ENCODE measurements around the gene SIKE1. TPM values are rescaled to one million over a fixed set of nuclear protein-coding genes. Genes with fewer than 3 reads are reported as not detected.

SIKE1 gene
- total RNA-seq, 1 experiment from 2014 or later, result 104 TPM

DNA sequence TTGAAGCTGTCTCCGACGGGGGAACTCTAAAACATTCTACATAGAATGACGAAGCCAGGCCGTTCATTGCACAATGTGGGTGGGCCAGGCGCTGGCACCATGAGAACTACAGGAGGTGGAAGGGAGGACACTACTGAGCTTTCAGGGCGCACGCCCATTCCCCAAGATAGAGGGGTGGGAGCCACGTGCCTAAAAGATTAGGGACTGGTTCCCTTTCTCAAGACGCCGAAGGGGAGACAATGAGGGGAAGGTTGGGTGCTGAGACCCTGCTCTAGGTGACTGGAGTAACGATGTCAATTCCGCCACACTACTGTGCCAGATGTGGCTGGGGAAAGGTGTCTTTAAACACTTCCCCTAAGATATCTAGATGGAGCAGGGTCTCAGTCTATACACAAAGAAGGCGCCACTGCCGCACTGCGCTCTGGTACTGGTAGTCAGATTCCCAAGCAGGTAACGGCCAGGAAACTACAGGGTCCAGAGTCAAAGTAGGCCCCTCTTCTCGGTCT is 23.5 kb downstream of the SIKE1 start:
- ATAC-seq, result no peak
- no peak overlapping the region for H2AFZ ChIP-seq (ENCODE audit: low read length)
- peak; percentile 37 for DNase-seq

DNA sequence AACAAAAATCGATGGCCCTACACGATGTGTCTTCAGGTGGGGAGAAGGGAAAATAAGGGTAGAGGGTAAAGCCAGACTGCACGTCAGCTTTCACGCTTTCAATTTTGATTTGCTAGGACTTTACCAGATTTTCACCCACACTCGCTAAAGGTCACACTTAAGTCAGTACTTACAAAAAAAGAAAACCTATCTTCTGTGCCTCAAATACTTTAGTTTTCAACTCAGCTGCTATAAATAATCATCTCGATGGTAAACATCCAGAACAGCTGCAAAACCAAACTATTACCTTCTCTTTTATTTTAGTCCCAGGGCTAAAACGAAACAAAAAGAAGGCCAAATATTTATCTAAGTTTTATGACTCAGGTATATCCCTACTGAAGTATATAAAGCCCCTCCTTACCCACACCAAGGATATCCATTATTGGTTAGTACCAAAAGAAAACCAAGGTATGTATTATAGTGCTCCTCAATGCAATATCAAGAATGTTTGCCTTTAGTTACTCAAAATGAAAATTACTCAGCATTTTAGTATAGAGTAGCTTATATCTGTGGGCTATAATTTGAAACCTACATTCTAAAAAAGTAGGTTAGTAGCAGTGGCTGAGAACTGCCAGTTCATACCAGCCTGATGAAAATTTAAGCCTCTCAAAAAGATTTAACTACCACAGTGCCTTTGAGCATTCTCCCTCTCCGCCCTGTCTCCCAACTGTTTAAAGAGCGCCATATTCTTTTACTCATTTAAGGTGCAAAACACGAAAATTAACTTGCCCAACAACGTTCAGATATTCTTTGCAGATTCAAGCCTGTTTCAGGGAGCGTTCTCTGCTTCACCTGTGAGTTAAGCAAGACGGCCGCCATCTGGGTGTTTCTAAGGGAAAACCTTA is 24.2 kb downstream of the SIKE1 start:
- Histone ChIP-seq H3K9me3 (ENCODE audit: low read length) (no peaks in the 10 kb centered on the region), H3F3A (ENCODE audit: low read length, unreplicated experiment) (no peaks in the 10 kb centered on the region), H3K9ac (ENCODE audit: low read length) (peak overlapping the region; percentile 99), H4K20me1 (ENCODE audit: low read length) (peaks cover 60% of the 10 kb centered on the region), H3K4me1 (ENCODE audit: insufficient read depth, low read length) (peaks cover 24% of the 10 kb centered on the region), H3K27me3 (ENCODE audit: low read length) (no peaks in the 10 kb centered on the region), H2AFZ (ENCODE audit: low read length) (no peak overlapping the region), H3K79me2 (ENCODE audit: low read length) (peaks cover 66% of the 10 kb centered on the region), H3K4me3 (ENCODE audit: low read length) (peak overlapping the region; percentile 89), H3K36me3 (ENCODE audit: low read depth, low read length) (peaks cover 13% of the 10 kb centered on the region), H3K4me2 (ENCODE audit: low read length) (peak overlapping the region; percentile 94), H3K9me2 (replicated peaks; ENCODE audit: low read length) (no peaks in the 10 kb centered on the region), H3K27ac (ENCODE audit: low read length) (peak overlapping the region; percentile 80)
- TF ChIP-seq, protein P1, sequence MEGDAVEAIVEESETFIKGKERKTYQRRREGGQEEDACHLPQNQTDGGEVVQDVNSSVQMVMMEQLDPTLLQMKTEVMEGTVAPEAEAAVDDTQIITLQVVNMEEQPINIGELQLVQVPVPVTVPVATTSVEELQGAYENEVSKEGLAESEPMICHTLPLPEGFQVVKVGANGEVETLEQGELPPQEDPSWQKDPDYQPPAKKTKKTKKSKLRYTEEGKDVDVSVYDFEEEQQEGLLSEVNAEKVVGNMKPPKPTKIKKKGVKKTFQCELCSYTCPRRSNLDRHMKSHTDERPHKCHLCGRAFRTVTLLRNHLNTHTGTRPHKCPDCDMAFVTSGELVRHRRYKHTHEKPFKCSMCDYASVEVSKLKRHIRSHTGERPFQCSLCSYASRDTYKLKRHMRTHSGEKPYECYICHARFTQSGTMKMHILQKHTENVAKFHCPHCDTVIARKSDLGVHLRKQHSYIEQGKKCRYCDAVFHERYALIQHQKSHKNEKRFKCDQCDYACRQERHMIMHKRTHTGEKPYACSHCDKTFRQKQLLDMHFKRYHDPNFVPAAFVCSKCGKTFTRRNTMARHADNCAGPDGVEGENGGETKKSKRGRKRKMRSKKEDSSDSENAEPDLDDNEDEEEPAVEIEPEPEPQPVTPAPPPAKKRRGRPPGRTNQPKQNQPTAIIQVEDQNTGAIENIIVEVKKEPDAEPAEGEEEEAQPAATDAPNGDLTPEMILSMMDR (conservative IDR thresholded peaks at IDR 0.05; ENCODE audit: low read depth, low read length), result no peak
- TF ChIP-seq EZH2 (IDR thresholded peaks at IDR 0.05; ENCODE audit: low read length, unreplicated experiment) (no peak), EZH2phosphoT487 (IDR thresholded peaks at IDR 0.05; ENCODE audit: borderline replicate concordance, low read length) (no peak)
- CTCF ChIA-PET, result no interaction called here
- intact Hi-C loops (cut with micrococcal nuclease), result loop anchor here (2.0 kb wide), 1 partner anchor 25 kb away; the partner anchor contains the start of gene SIKE1
- DNase-seq (peak; percentile 63), ATAC-seq (peak; percentile 34)
- POLR2A ChIA-PET (ENCODE audit: unreplicated experiment), result interaction anchor here (0.5 to 0.6 kb wide), 2 partner anchors 46 to 80 kb away, joined by 8 to 12 read pairs; no protein-coding TSS in a partner anchor
- BruUV-seq (replicated peaks), result TSS peak; percentile 23

More for the DNA sequence above, 23.5 kb downstream of the SIKE1 start:
- no peaks in the 10 kb centered on the region for H3K9me2 ChIP-seq (replicated peaks; ENCODE audit: low read length)
- H3K27ac ChIP-seq (ENCODE audit: low read length), result peak overlapping the region; percentile 80
- peaks cover 24% of the 10 kb centered on the region for H3K4me1 ChIP-seq (ENCODE audit: insufficient read depth, low read length)
- peaks cover 13% of the 10 kb centered on the region for H3K36me3 ChIP-seq (ENCODE audit: low read depth, low read length)
- no peak for TF ChIP-seq EZH2phosphoT487 (IDR thresholded peaks at IDR 0.05; ENCODE audit: borderline replicate concordance, low read length)
- TF ChIP-seq, protein P1 (conservative IDR thresholded peaks at IDR 0.05; ENCODE audit: low read depth, low read length), result no peak
- TF ChIP-seq EZH2 (IDR thresholded peaks at IDR 0.05; ENCODE audit: low read length, unreplicated experiment), result no peak
- intact Hi-C loops (cut with micrococcal nuclease), result loop anchor here (2.0 kb wide), 1 partner anchor 24 kb away; the partner anchor contains the start of gene SIKE1
- peak overlapping the region; percentile 89 for H3K4me3 ChIP-seq (ENCODE audit: low read length)
- H3K79me2 ChIP-seq (ENCODE audit: low read length), result peaks cover 58% of the 10 kb centered on the region
- H4K20me1 ChIP-seq (ENCODE audit: low read length), result peaks cover 52% of the 10 kb centered on the region
- no peaks in the 10 kb centered on the region for H3K27me3 ChIP-seq (ENCODE audit: low read length)
- H3K9me3 ChIP-seq (ENCODE audit: low read length), result no peaks in the 10 kb centered on the region
- H3F3A ChIP-seq (ENCODE audit: low read length, unreplicated experiment), result no peaks in the 10 kb centered on the region
- peak overlapping the region; percentile 94 for H3K4me2 ChIP-seq (ENCODE audit: low read length)
- H3K9ac ChIP-seq (ENCODE audit: low read length), result peak overlapping the region; percentile 99
- ChIA-PET POLR2A (ENCODE audit: unreplicated experiment) (interaction anchor here (0.5 to 0.6 kb wide), 2 partner anchors 12 to 29 kb away, joined by 4 to 16 read pairs; no protein-coding TSS in a partner anchor), CTCF (interaction anchor here (0.6 kb wide), 1 partner anchor 353 kb away, joined by 3 read pairs; no protein-coding TSS in a partner anchor)
- no TSS peak for BruUV-seq (replicated peaks)

All from PC-3 (cell line).